SK-N-SH treated with all-trans-retinoic acid at 6 μM for 48 hours (cell line): ENCODE measurements around the gene DUSP2.

Source experiments
- ATAC-seq: fragments of 200-7000 bp; cut with Tn5 transposase; 3 replicates; pipeline ENCODE4 v1.9.1; 2020; ENCODE audit warnings: mild to moderate bottlenecking, moderate library complexity
- ARNTL ChIP-seq: fragments of 450-650 bp; formaldehyde crosslinking; IDR thresholded peaks from 2 replicates; pipeline ENCODE4 v1.5.0; 2020; ENCODE audit warnings: low read depth, mild to moderate bottlenecking, moderate library complexity, borderline replicate concordance
- BACH2 ChIP-seq: fragments of 250-450 bp; sonication (Bioruptor Pico); IDR thresholded peaks from 2 replicates; pipeline ENCODE4 v1.9.0; 2021; ENCODE audit warnings: mild to moderate bottlenecking, borderline replicate concordance
- CREB5 ChIP-seq: fragments of 250-450 bp; sonication (Bioruptor Pico); IDR thresholded peaks from 2 replicates; pipeline ENCODE4 v1.5.1; 2020; ENCODE audit warnings: low read depth, mild to moderate bottlenecking, moderate library complexity
- CSDC2 ChIP-seq: fragments of 250-450 bp; sonication (Bioruptor Pico); IDR thresholded peaks from 2 replicates; pipeline ENCODE4 v1.5.0; 2020; ENCODE audit warnings: mild to moderate bottlenecking, moderate library complexity
- CSRNP3 ChIP-seq: fragments of 250-450 bp; sonication (Bioruptor Pico); IDR thresholded peaks from 2 replicates; pipeline ENCODE4 v1.5.1; 2021; ENCODE audit warnings: mild to moderate bottlenecking, moderate library complexity
- GLIS3 ChIP-seq: fragments of 250-450 bp; sonication (Bioruptor Pico); IDR thresholded peaks from 2 replicates; pipeline ENCODE4 v1.5.0; 2020; ENCODE audit warnings: mild to moderate bottlenecking, moderate library complexity
- ISL1 ChIP-seq: fragments of 250-450 bp; sonication (Bioruptor Pico); IDR thresholded peaks from 2 replicates; pipeline ENCODE4 v2.1.2; 2022; ENCODE audit warnings: mild to moderate bottlenecking, moderate library complexity
- OSR1 ChIP-seq: fragments of 250-450 bp; sonication (Bioruptor Pico); IDR thresholded peaks from 2 replicates; pipeline ENCODE4 v1.8.0; 2022; ENCODE audit warnings: moderate library complexity, mild to moderate bottlenecking, inconsistent platforms
- PATZ1 ChIP-seq: fragments of 250-450 bp; sonication (Bioruptor Pico); IDR thresholded peaks from 2 replicates; pipeline ENCODE4 v1.8.0; 2020; ENCODE audit warnings: mild to moderate bottlenecking, moderate library complexity, borderline replicate concordance
- POU6F1 ChIP-seq: fragments of 250-450 bp; sonication (Bioruptor Pico); IDR thresholded peaks from 2 replicates; pipeline ENCODE4 v1.8.0; 2021; ENCODE audit warnings: low read depth, mild to moderate bottlenecking, moderate library complexity, borderline replicate concordance
- PPARA ChIP-seq: fragments of 250-450 bp; sonication (Bioruptor Pico); IDR thresholded peaks from 2 replicates; pipeline ENCODE4 v1.5.0; 2020; ENCODE audit warnings: mild to moderate bottlenecking, borderline replicate concordance
- RARB ChIP-seq: fragments of 250-450 bp; sonication (Bioruptor Pico); IDR thresholded peaks from 2 replicates; pipeline ENCODE4 v1.8.0; 2021; ENCODE audit warnings: mild to moderate bottlenecking, moderate library complexity
- SNAI2 ChIP-seq: fragments of 250-450 bp; sonication (Bioruptor Pico); IDR thresholded peaks from 2 replicates; pipeline ENCODE4 v1.5.0; 2020; ENCODE audit warnings: mild to moderate bottlenecking, moderate library complexity
- TCF4 ChIP-seq: fragments of 250-450 bp; sonication (Bioruptor Pico); IDR thresholded peaks from 2 replicates; pipeline ENCODE4 v1.8.0; 2021; ENCODE audit warnings: mild to moderate bottlenecking, moderate library complexity, borderline replicate concordance
- TOX ChIP-seq: fragments of 250-450 bp; sonication (Bioruptor Pico); IDR thresholded peaks from 2 replicates; pipeline ENCODE4 v1.8.0; 2021; ENCODE audit warnings: mild to moderate bottlenecking, moderate library complexity, borderline replicate concordance
- TSHZ2 ChIP-seq: fragments of 250-450 bp; sonication (Bioruptor Pico); IDR thresholded peaks from 2 replicates; pipeline ENCODE4 v1.5.0; 2020; ENCODE audit warnings: mild to moderate bottlenecking, moderate library complexity
- ZC3H10 ChIP-seq: fragments of 250-450 bp; sonication (Bioruptor Pico); IDR thresholded peaks from 2 replicates; pipeline ENCODE4 v1.5.1; 2021; ENCODE audit warnings: mild to moderate bottlenecking, moderate library complexity
- ZFP3 ChIP-seq: fragments of 250-450 bp; sonication (Bioruptor Pico); IDR thresholded peaks from 2 replicates; pipeline ENCODE4 v1.5.0; 2020; ENCODE audit warnings: mild to moderate bottlenecking, moderate library complexity
- ZFP30 ChIP-seq: fragments of 450-650 bp; formaldehyde crosslinking; IDR thresholded peaks from 2 replicates; pipeline ENCODE4 v1.5.0; 2022; ENCODE audit warnings: mild to moderate bottlenecking, moderate library complexity
- ZNF565 ChIP-seq: fragments of 450-650 bp; formaldehyde crosslinking; conservative IDR thresholded peaks from 2 replicates; pipeline ENCODE4 v1.5.0; 2020; ENCODE audit warnings: low read depth, mild to moderate bottlenecking, moderate library complexity
- ZNF70 ChIP-seq: fragments of 450-650 bp; formaldehyde crosslinking; IDR thresholded peaks from 2 replicates; pipeline ENCODE4 v1.5.0; 2020; ENCODE audit warnings: mild to moderate bottlenecking, moderate library complexity
- ZNF8 ChIP-seq: fragments of 450-650 bp; formaldehyde crosslinking; IDR thresholded peaks from 2 replicates; pipeline ENCODE4 v1.5.0; 2020; ENCODE audit warnings: mild to moderate bottlenecking, moderate library complexity

Gene DUSP2

GRCh38 chr2:96186562-96186961 is 41.3 kb upstream of the DUSP2 start:
- ATAC-seq: no peak
- TF ChIP-seq BACH2 (no peak), PPARA (CRISPR knock-in tag) (no peak), CSDC2 (CRISPR knock-in tag) (no peak), POU6F1 (no peak), PATZ1 (CRISPR knock-in tag) (no peak), OSR1 (CRISPR knock-in tag) (no peak), ZNF70 (CRISPR knock-in tag) (no peak), SNAI2 (no peak), ZFP3 (no peak), RARB (no peak), ZC3H10 (no peak), ZNF565 (no peak), ZNF8 (CRISPR knock-in tag) (no peak), TOX (CRISPR knock-in tag) (no peak)

- TF ChIP-seq ZNF70 (CRISPR knock-in tag) (no peak), ZNF565 (no peak), SNAI2 (no peak), ZFP30 (CRISPR knock-in tag) (no peak)
- ATAC-seq: no peak
These were observed 40.3 kb upstream of the DUSP2 start for GRCh38 chr2:96185516-96185915.

- TF ChIP-seq CSDC2 (CRISPR knock-in tag) (no peak), RARB (no peak), POU6F1 (no peak), ZNF8 (CRISPR knock-in tag) (no peak), ISL1 (CRISPR knock-in tag) (no peak), SNAI2 (no peak), PATZ1 (CRISPR knock-in tag) (no peak), CSRNP3 (no peak), PPARA (CRISPR knock-in tag) (no peak), GLIS3 (CRISPR knock-in tag) (no peak), ZNF565 (no peak), ZNF70 (CRISPR knock-in tag) (no peak), BACH2 (no peak), CREB5 (no peak), ZFP3 (no peak), ARNTL (CRISPR knock-in tag) (no peak)
- TF ChIP-seq, all 23 proteins: peak for 0
- no peak for ATAC-seq
These were observed 39.7 kb upstream of the DUSP2 start for GRCh38 chr2:96184989-96185388.

GRCh38 chr2:96184188-96184587 is 38.9 kb upstream of the DUSP2 start:
- no peak for ATAC-seq
- TF ChIP-seq ZFP3 (no peak), ZFP30 (CRISPR knock-in tag) (no peak), RARB (no peak), PPARA (CRISPR knock-in tag) (no peak), CREB5 (no peak), CSDC2 (CRISPR knock-in tag) (no peak), ZNF8 (CRISPR knock-in tag) (no peak), ZNF565 (no peak), ZC3H10 (no peak), ARNTL (CRISPR knock-in tag) (no peak), TCF4 (CRISPR knock-in tag) (no peak), TSHZ2 (CRISPR knock-in tag) (no peak)
